ENCODE data around the gene FRY. TPM values are rescaled to one million over a fixed set of nuclear protein-coding genes. Genes with fewer than 3 reads are reported as not detected.

The FRY gene
- total RNA-seq, 4 donors from 2014 or later, result 6.7 to 106 (median 14.1) TPM

- H3K4me3 ChIP-seq, result no peak overlapping the region
- no peaks in the 10 kb centered on the region for H3K36me3 ChIP-seq
- H3K27me3 ChIP-seq, result no peaks in the 10 kb centered on the region
- H3K9me3 ChIP-seq, result no peaks in the 10 kb centered on the region
- no peaks in the 10 kb centered on the region for H3K4me1 ChIP-seq
- H3K27ac ChIP-seq, result no peak overlapping the region
- no peak for DNase-seq
- no peak for TF ChIP-seq POLR2A (IDR thresholded peaks at IDR 0.05)
- TF ChIP-seq, protein P1, sequence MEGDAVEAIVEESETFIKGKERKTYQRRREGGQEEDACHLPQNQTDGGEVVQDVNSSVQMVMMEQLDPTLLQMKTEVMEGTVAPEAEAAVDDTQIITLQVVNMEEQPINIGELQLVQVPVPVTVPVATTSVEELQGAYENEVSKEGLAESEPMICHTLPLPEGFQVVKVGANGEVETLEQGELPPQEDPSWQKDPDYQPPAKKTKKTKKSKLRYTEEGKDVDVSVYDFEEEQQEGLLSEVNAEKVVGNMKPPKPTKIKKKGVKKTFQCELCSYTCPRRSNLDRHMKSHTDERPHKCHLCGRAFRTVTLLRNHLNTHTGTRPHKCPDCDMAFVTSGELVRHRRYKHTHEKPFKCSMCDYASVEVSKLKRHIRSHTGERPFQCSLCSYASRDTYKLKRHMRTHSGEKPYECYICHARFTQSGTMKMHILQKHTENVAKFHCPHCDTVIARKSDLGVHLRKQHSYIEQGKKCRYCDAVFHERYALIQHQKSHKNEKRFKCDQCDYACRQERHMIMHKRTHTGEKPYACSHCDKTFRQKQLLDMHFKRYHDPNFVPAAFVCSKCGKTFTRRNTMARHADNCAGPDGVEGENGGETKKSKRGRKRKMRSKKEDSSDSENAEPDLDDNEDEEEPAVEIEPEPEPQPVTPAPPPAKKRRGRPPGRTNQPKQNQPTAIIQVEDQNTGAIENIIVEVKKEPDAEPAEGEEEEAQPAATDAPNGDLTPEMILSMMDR (IDR thresholded peaks at IDR 0.05), result no peak
These were observed 274.1 kb downstream of the FRY start for GRCh38 chr13:32305646-32306045.

GRCh38 chr13:32309312-32310133 lies 277.9 kb downstream of the FRY start:
- H3K4me1 ChIP-seq, result no peaks in the 10 kb centered on the region
- H3K36me3 ChIP-seq, result no peaks in the 10 kb centered on the region
- H3K27ac ChIP-seq, result peak overlapping the region in 1 of 4 donors; percentile 35
- TF ChIP-seq, protein P1 (IDR thresholded peaks at IDR 0.05), result no peak
- no peak for TF ChIP-seq POLR2A (IDR thresholded peaks at IDR 0.05)
- no peaks in the 10 kb centered on the region for H3K9me3 ChIP-seq
- no peak for DNase-seq
- H3K27me3 ChIP-seq, result no peaks in the 10 kb centered on the region
- peak overlapping the region in 1 of 4 donors; percentile 33 for H3K4me3 ChIP-seq

DNA sequence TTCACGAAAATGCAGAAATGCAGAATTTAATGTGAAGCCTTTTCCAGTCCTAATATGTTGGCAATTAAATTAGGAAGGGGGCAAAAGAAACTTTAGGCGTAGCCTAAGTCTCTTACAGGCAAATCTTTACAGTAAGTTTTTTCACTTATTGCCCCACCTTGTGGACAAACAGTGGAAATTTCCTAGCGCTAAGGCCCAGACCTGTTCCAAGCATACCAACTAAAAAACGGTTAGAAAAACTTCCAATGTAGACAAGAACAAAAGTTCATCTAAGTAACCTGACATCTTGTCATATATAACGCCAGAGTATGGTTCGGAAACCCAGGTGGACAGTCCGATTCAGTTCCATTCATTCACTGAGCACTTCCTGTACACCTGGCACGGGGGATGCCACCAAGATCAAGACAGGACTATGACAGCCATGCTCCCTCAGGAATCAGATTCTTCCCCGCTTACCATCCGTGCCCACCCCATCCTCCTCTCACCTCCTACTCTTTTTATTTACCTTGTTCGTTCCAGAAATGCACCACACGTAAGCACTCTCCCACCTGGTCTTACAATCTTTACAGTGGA lies 278.6 kb downstream of the FRY start:
- DNase-seq, result no peak
- Histone ChIP-seq H3K4me1 (peaks cover 0 to 2% (median 0%) of the 10 kb centered on the region in 4 donors), H3K36me3 (no peaks in the 10 kb centered on the region), H3K9me3 (no peaks in the 10 kb centered on the region), H3K4me3 (peak overlapping the region in 1 of 4 donors; percentile 33), H3K27me3 (no peaks in the 10 kb centered on the region), H3K27ac (peak overlapping the region in 1 of 4 donors; percentile 35)
- no peak for TF ChIP-seq POLR2A (IDR thresholded peaks at IDR 0.05)
- TF ChIP-seq, protein P1 (IDR thresholded peaks at IDR 0.05), result peak; percentile 58 to 93 (median 79)

DNA sequence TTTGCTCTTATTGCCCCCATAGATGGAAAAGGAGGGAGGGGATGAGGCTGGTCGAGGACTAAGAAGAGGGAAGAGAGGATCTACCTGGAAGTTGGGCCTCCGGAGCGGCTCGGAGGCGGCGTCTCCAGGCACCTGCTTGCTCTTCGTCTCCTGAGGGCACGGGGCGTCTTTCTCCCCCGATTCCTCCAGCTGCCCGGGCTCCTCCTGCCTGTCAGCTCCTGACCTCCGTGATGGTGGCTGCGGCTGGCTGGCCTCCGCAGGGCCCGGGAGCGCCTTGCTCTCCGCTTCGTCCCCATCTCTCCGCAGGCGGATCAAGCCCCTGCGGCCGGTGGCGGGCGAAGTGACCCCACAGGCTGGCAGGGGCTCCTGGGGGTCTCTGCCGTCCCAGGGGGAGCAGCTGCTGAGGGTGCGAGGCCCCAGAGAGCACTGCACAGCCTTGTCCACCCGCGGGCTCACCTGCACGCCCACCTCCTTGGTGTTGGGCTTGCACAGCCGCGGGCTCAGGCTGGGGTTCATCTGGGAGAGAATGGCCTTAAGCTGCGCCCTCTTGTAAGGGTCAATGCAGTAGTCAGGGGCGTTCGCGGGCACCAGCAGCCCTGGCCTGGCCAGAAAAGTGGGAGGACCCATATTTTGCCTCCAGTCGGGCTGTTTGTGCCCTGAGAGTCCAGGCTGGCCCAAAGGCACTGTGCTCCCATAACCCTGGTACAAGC lies 279.8 kb downstream of the FRY start:
- Histone ChIP-seq H3K9me3 (no peaks in the 10 kb centered on the region), H3K4me1 (peaks cover 0 to 3% (median 0%) of the 10 kb centered on the region in 4 donors), H3K27ac (no peak overlapping the region), H3K4me3 (no peak overlapping the region), H3K36me3 (no peaks in the 10 kb centered on the region), H3K27me3 (no peaks in the 10 kb centered on the region)
- no peak for DNase-seq
- no peak for TF ChIP-seq POLR2A (IDR thresholded peaks at IDR 0.05)
- TF ChIP-seq, protein P1 (IDR thresholded peaks at IDR 0.05), result no peak

- H3K27me3 ChIP-seq, result no peaks in the 10 kb centered on the region
- no peaks in the 10 kb centered on the region for H3K36me3 ChIP-seq
- no peaks in the 10 kb centered on the region for H3K9me3 ChIP-seq
- peaks cover 0 to 3% (median 0%) of the 10 kb centered on the region in 4 donors for H3K4me1 ChIP-seq
- TF ChIP-seq, protein P1 (IDR thresholded peaks at IDR 0.05), result no peak
- no peak for TF ChIP-seq POLR2A (IDR thresholded peaks at IDR 0.05)
- H3K4me3 ChIP-seq, result peak overlapping the region; percentile 70 to 85 (median 78)
- peak; percentile 55 to 73 (median 59) for DNase-seq
- peak overlapping the region; percentile 87 to 99 (median 93) for H3K27ac ChIP-seq
These were observed 283.0 kb downstream of the FRY start for GRCh38 chr13:32314271-32315237.

Data from Peyer's patch (tissue), 4 donors.